ENCODE data around the gene BCAR1. TPM values are rescaled to one million over a fixed set of nuclear protein-coding genes. Genes with fewer than 3 reads are reported as not detected.
"Not testable (repeated sequence)": the region's sequence is repeated elsewhere in the genome, so short reads cannot be mapped to it uniquely, and the experiment has no call there.

BCAR1 gene
- total RNA-seq, 1 experiment from 2014 or later, result 93.5 TPM

GRCh38 chr16:75225678-75226515 lies 25.5 kb downstream of the BCAR1 start:
- H3K9me3 ChIP-seq (replicated peaks), result no peaks in the 10 kb centered on the region
- no peaks in the 10 kb centered on the region; the same call in 1 of the 2 replicates for H3K4me1 ChIP-seq (replicated peaks)
- H3K4me3 ChIP-seq, result no peak overlapping the region
- H3K27me3 ChIP-seq (replicated peaks), result peaks cover 4% of the 10 kb centered on the region
- H3K27ac ChIP-seq, result no peak overlapping the region
- peak in 1 of 2 experiments; percentile 43 for DNase-seq (ENCODE audit: low read depth in 1 of 2, low spot score in 2 of 2)
- peaks cover 37% of the 10 kb centered on the region for H3K36me3 ChIP-seq

GRCh38 chr16:75225092-75225491 lies 26.3 kb downstream of the BCAR1 start:
- H3K27ac ChIP-seq, result no peak overlapping the region
- H3K4me1 ChIP-seq (replicated peaks), result no peaks in the 10 kb centered on the region; the same call in 1 of the 2 replicates
- no peak overlapping the region for H3K4me3 ChIP-seq
- DNase-seq (ENCODE audit: low read depth in 1 of 2, low spot score in 2 of 2), result peak in 1 of 2 experiments; percentile 42
- no peaks in the 10 kb centered on the region for H3K9me3 ChIP-seq (replicated peaks)
- peaks cover 4% of the 10 kb centered on the region for H3K27me3 ChIP-seq (replicated peaks)
- H3K36me3 ChIP-seq, result peaks cover 30% of the 10 kb centered on the region

DNA sequence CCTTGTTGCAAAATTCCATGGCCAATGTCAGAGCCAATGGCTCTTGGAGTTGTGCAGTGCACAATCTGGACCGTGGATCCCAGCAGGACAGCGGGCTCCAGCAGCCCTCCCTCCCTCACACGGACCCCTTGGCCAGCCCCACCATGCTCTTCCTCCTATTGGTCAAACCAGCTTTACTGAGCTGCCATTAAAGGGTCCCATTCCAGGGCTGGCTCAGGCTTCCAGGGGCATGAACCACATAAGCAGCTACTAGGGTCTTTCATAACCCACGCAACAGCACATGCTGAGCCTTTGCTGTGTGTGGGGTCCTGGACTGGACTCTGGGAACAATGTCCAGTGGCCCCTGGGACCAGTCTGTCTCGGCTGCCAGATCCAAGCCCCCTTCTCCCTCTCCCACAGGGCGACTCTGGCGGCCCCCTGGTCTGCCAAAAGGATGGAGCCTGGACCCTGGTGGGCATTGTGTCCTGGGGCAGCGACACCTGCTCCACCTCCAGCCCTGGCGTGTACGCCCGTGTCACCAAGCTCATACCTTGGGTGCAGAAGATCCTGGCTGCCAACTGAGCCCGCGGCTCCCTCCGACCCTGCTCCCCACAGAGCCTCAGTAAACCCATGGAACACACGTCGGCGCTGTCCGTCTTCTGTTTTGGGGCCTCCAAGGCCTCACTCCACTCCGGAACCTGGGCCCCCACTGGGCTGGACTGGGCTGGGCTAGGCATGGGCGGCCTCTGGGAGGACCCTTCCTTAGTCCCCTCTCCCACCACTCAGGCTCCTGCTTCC lies 26.9 kb downstream of the BCAR1 start:
- DNase-seq (ENCODE audit: low read depth in 1 of 2, low spot score in 2 of 2), result peak in 1 of 2 experiments; percentile 42
- Histone ChIP-seq H3K36me3 (peaks cover 24% of the 10 kb centered on the region), H3K9me3 (replicated peaks) (no peaks in the 10 kb centered on the region), H3K27ac (no peak overlapping the region), H3K27me3 (replicated peaks) (peaks cover 4% of the 10 kb centered on the region), H3K4me3 (no peak overlapping the region), H3K4me1 (replicated peaks) (no peaks in the 10 kb centered on the region; the same call in 1 of the 2 replicates)

DNA sequence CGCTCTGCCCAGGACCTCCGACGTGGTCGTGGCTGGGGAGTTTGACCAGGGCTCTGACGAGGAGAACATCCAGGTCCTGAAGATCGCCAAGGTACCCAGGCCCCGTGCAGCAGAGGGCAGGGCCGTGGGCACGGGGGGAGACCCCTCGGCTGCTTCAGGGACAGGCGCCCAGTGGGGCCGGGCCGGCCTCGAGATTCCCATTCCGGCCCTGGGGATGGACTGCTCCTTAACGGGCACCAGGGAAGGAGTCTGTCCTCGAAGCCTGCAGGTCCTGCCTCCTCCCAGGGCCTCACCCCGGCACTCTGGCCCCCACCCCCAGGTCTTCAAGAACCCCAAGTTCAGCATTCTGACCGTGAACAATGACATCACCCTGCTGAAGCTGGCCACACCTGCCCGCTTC lies 28.3 kb downstream of the BCAR1 start:
- not testable (repeated sequence) for DNase-seq (ENCODE audit: low read depth in 1 of 2, low spot score in 2 of 2); H3K4me3 ChIP-seq; H3K27ac ChIP-seq; H3K9me3 ChIP-seq (replicated peaks); H3K27me3 ChIP-seq (replicated peaks); H3K4me1 ChIP-seq (replicated peaks)
- H3K36me3 ChIP-seq, result peaks cover 10% of the 10 kb centered on the region

GRCh38 chr16:75222271-75222783 lies 29.1 kb downstream of the BCAR1 start:
- Histone ChIP-seq H3K27ac (no peak overlapping the region), H3K36me3 (peaks cover 3% of the 10 kb centered on the region; the same call in 1 of the 2 replicates), H3K4me3 (no peak overlapping the region), H3K4me1 (replicated peaks) (no peaks in the 10 kb centered on the region; the same call in 1 of the 2 replicates), H3K27me3 (replicated peaks) (peaks cover 4% of the 10 kb centered on the region), H3K9me3 (replicated peaks) (no peaks in the 10 kb centered on the region)
- no peak for DNase-seq (ENCODE audit: low read depth in 1 of 2, low spot score in 2 of 2)

DNA sequence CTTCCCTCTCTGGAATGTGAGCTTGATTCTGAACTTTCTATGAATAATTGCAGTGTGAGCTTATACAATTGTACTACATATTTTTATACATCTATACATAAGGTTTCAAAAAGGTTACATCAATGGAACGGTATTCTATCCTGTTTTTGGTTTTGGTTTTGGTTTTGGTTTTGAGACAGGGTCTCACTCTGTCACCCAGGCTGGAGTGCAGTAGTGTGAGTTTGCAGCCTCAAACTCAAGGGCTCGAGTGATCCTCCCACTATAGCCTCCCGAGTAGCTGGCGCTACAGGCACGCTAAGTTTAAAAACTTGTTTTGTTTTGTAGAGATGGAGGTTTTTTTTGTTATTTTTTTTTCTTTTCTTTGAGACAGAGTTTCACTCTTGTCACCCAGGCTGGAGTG lies 31.6 kb downstream of the BCAR1 start:
- H3K4me1 ChIP-seq (replicated peaks), result no peaks in the 10 kb centered on the region
- no peak overlapping the region for H3K27ac ChIP-seq
- H3K36me3 ChIP-seq, result no peaks in the 10 kb centered on the region
- DNase-seq (ENCODE audit: low read depth in 1 of 2, low spot score in 2 of 2), result no peak
- H3K4me3 ChIP-seq, result no peak overlapping the region
- H3K27me3 ChIP-seq (replicated peaks), result peaks cover 4% of the 10 kb centered on the region
- H3K9me3 ChIP-seq (replicated peaks), result no peaks in the 10 kb centered on the region

DNA sequence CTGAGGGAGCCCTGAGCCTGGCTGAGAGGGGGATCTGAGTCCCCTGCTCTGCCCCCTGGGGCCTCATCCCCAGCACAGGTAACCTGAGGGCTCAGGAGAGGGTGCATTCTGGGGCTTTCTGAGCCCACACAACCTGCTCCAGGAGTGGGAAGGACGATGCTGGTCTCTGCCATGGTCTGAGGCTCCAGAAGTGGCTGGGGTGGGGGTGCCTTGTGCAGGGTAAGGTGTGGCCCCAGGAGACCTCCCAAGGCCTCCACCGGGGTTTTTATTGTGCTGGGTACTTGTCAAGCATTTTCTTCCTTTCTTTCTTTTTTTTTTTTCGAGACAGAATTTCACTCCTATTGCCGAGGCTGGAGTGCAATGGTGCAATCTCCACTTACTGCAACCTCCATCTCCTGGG lies 32.3 kb downstream of the BCAR1 start:
- Histone ChIP-seq H3K4me3 (no peak overlapping the region), H3K9me3 (replicated peaks) (no peaks in the 10 kb centered on the region), H3K27ac (no peak overlapping the region), H3K36me3 (no peaks in the 10 kb centered on the region), H3K4me1 (replicated peaks) (no peaks in the 10 kb centered on the region), H3K27me3 (replicated peaks) (peaks cover 1% of the 10 kb centered on the region)
- DNase-seq (ENCODE audit: low read depth in 1 of 2, low spot score in 2 of 2), result no peak

- Histone ChIP-seq H3K36me3 (no peaks in the 10 kb centered on the region), H3K4me1 (replicated peaks) (no peaks in the 10 kb centered on the region), H3K27me3 (replicated peaks) (no peaks in the 10 kb centered on the region), H3K27ac (no peak within 1 kb of the TSS), H3K9me3 (replicated peaks) (no peaks in the 10 kb centered on the region), H3K4me3 (no peak within 1 kb of the TSS)
- no peak for DNase-seq (ENCODE audit: low read depth in 1 of 2, low spot score in 2 of 2)
These were observed 33.0 kb downstream of the BCAR1 start, which contains the start of gene CTRB1 for GRCh38 chr16:75218256-75219076. TSS of gene CTRB1 (plus strand) at chr16:75218988. CDS start at chr16:75219008, 20 bp downstream.

DNA sequence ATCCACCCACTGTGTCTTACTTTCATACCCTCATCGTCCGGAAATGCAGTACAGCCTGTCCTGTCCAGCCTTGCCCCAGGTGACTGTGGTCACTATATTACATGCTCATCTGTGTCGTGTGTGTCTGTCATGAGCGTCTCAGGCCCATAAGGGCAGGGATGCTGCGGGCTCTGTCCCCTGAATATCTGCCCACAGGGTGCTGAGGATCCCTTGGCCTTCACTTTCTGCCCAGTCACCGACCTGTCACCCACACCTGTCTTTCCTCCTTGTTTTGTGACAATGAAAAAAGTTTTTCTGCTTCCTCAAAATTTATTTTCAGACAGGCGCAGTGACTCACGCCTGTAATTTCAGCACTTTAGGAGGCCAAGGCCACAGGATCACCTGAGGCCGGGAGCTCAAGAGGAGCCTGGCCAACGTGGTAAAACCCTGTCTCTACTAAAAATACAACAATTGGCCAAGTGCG lies 34.0 kb downstream of the BCAR1 start:
- no peak for DNase-seq (ENCODE audit: low read depth in 1 of 2, low spot score in 2 of 2)
- H3K4me3 ChIP-seq, result no peak overlapping the region
- H3K9me3 ChIP-seq (replicated peaks), result no peaks in the 10 kb centered on the region
- no peak overlapping the region for H3K27ac ChIP-seq
- H3K4me1 ChIP-seq (replicated peaks), result no peaks in the 10 kb centered on the region
- no peaks in the 10 kb centered on the region for H3K27me3 ChIP-seq (replicated peaks)
- H3K36me3 ChIP-seq, result no peaks in the 10 kb centered on the region

GRCh38 chr16:75216576-75216975 lies 34.8 kb downstream of the BCAR1 start:
- Histone ChIP-seq H3K4me3 (no peak overlapping the region), H3K9me3 (replicated peaks) (no peaks in the 10 kb centered on the region), H3K36me3 (no peaks in the 10 kb centered on the region), H3K27me3 (replicated peaks) (no peaks in the 10 kb centered on the region), H3K27ac (no peak overlapping the region), H3K4me1 (replicated peaks) (no peaks in the 10 kb centered on the region)
- no peak for DNase-seq (ENCODE audit: low read depth in 1 of 2, low spot score in 2 of 2)

DNA sequence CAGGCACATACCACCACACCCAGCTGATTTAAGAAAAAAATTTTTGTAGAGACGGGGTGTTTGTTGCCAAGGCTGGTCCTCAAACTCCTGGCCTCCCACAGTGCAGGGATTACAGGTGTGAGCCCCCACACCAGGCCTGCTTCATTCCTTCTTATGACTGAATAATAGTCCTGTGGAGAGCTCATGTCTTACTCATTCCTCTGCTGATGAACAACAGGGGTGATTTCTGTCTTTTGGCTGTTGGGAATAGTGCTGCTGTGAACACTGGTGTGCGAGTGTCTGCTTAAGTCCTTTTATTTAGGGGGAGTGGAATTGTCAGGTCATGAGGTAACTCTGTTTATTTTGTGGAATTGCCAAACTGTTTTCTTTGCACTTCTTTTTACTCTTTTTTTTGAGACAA lies 35.3 kb downstream of the BCAR1 start:
- Histone ChIP-seq H3K27ac (no peak overlapping the region), H3K27me3 (replicated peaks) (no peaks in the 10 kb centered on the region), H3K4me3 (no peak overlapping the region), H3K4me1 (replicated peaks) (no peaks in the 10 kb centered on the region), H3K9me3 (replicated peaks) (no peaks in the 10 kb centered on the region), H3K36me3 (no peaks in the 10 kb centered on the region)
- DNase-seq (ENCODE audit: low read depth in 1 of 2, low spot score in 2 of 2), result no peak

GRCh38 chr16:75211286-75211685 lies 40.1 kb downstream of the BCAR1 start:
- not testable (repeated sequence) for H3K4me1 ChIP-seq (replicated peaks); H3K27me3 ChIP-seq (replicated peaks); H3K27ac ChIP-seq; H3K36me3 ChIP-seq; H3K4me3 ChIP-seq; H3K9me3 ChIP-seq (replicated peaks); DNase-seq (ENCODE audit: low read depth in 1 of 2, low spot score in 2 of 2)

- Histone ChIP-seq H3K36me3 (no peaks in the 10 kb centered on the region), H3K27me3 (replicated peaks) (no peaks in the 10 kb centered on the region), H3K4me3 (no peak overlapping the region), H3K4me1 (replicated peaks) (no peaks in the 10 kb centered on the region), H3K9me3 (replicated peaks) (no peaks in the 10 kb centered on the region), H3K27ac (no peak overlapping the region)
- no peak for DNase-seq (ENCODE audit: low read depth in 1 of 2, low spot score in 2 of 2)
These were observed 41.5 kb downstream of the BCAR1 start for GRCh38 chr16:75209944-75210343.
